B cell (primary cell): ENCODE data around the gene CPA2. TPM values are rescaled to one million over a fixed set of nuclear protein-coding genes. Genes with fewer than 3 reads are reported as not detected.

Source experiments
- ATAC-seq: fragments of 200-7000 bp; cut with Tn5 transposase; one replicate; pipeline ENCODE4 v1.10.0; 2021; ENCODE audit warnings: low read depth, mild to moderate bottlenecking, moderate number of reproducible peaks, moderate library complexity
- CTCF ChIA-PET: fragments of 350-600 bp; sonication (Branson Sonifier 250); formaldehyde crosslinking; loops from one replicate; lab custom pipeline; 2021; ENCODE audit warnings: antibody characterized with exemption, inconsistent platforms; lab: Charles Lee
- POLR2A ChIA-PET: fragments of 350-600 bp; sonication (Branson Sonifier 250); formaldehyde crosslinking; loops from one replicate; lab custom pipeline; 2021; ENCODE audit warnings: antibody characterized with exemption; lab: Charles Lee
- DNase-seq: peaks from one replicate; pipeline ENCODE4 v3.0.0; 2013
- H2AFZ ChIP-seq: 2 replicates; pipeline ENCODE4 v1.6.1; 2012; ENCODE audit warnings: mild to moderate bottlenecking, low read depth, low read length; ENCODE audit not compliant: insufficient read depth, poor library complexity, severe bottlenecking
- H3K27ac ChIP-seq, 2 donors: 1 replicate in 1 of 2; 2 replicates in 1 of 2; pipeline ENCODE4 v1.5.1; 2012 to 2013; ENCODE audit warnings: low read length in 2 of 2, mild to moderate bottlenecking in 2 of 2, moderate library complexity in 1 of 2
- H3K27me3 ChIP-seq, 4 experiments: fragments of 200-600 bp in 1 of 4; sonication (generic) in 1 of 4; replicated peaks in 1 of 4; 1 replicate in 2 of 4; 2 replicates in 2 of 4; pipeline versions ENCODE4 v1.6.1 to v1.7.0; 2013 to 2016; ENCODE audit warnings: low read length in 3 of 4, mild to moderate bottlenecking in 2 of 4, mixed read lengths in 1 of 4, moderate library complexity in 1 of 4; ENCODE audit not compliant: insufficient read depth in 4 of 4, control insufficient read depth in 3 of 4; ENCODE audit errors: control extremely low read depth in 1 of 4
- H3K36me3 ChIP-seq, 2 experiments: replicated peaks in 1 of 2; 1 replicate in 1 of 2; 2 replicates in 1 of 2; pipeline versions ENCODE4 v1.6.1 to v1.7.1; 2013; ENCODE audit warnings: low read length in 1 of 2; ENCODE audit not compliant: insufficient read depth in 2 of 2, control insufficient read depth in 1 of 2; ENCODE audit errors: control extremely low read depth in 1 of 2, extremely low read depth in 1 of 2
- H3K4me1 ChIP-seq, 2 donors: fragments of 200-600 bp in 1 of 2; sonication (generic) in 1 of 2; 1 replicate in 1 of 2; 2 replicates in 1 of 2; pipeline versions ENCODE4 v1.5.1 to v1.6.1; 2013 to 2017; ENCODE audit warnings: low read length in 2 of 2; ENCODE audit not compliant: control insufficient read depth in 2 of 2, insufficient read depth in 2 of 2
- H3K4me2 ChIP-seq: replicated peaks from 2 replicates; pipeline ENCODE3; 2012; ENCODE audit warnings: mild to moderate bottlenecking, low read depth, low read length; ENCODE audit not compliant: poor library complexity, severe bottlenecking
- H3K4me3 ChIP-seq, 5 experiments: fragments of 200-600 bp in 1 of 5; sonication (generic) in 1 of 5; 1 replicate in 3 of 5; 2 replicates in 2 of 5; pipeline versions ENCODE4 v1.5.1 to v1.7.0; 2011 to 2016; ENCODE audit warnings: low read length in 4 of 5, mild to moderate bottlenecking in 4 of 5, low read depth in 2 of 5, control low read depth in 1 of 5, moderate library complexity in 1 of 5; ENCODE audit not compliant: insufficient read depth in 1 of 5; ENCODE audit errors: control extremely low read depth in 1 of 5, extremely low read depth in 1 of 5
- H3K79me2 ChIP-seq: fragments of 200-600 bp; sonication (generic); one replicate; pipeline ENCODE4 v1.6.0; 2016; ENCODE audit warnings: low read length; ENCODE audit not compliant: control insufficient read depth, insufficient read depth
- H3K9ac ChIP-seq: fragments of 200-600 bp; sonication (generic); 2 replicates; pipeline ENCODE4 v1.6.1; 2017; ENCODE audit warnings: mild to moderate bottlenecking, low read length, moderate library complexity
- H3K9me3 ChIP-seq, 3 donors: one replicate each; pipeline versions ENCODE4 v1.6.1 to v1.7.1; 2013; ENCODE audit warnings: low read length in 2 of 3; ENCODE audit not compliant: control insufficient read depth in 2 of 3, insufficient read depth in 1 of 3; ENCODE audit errors: control extremely low read depth in 1 of 3
- H4K20me1 ChIP-seq: 2 replicates; pipeline ENCODE4 v1.6.0; 2012; ENCODE audit warnings: mild to moderate bottlenecking, low read length; ENCODE audit not compliant: insufficient read depth, control insufficient read depth, poor library complexity, severe bottlenecking
- H3K27ac Mint-ChIP-seq: one replicate; pipeline ENCODE4 v1.8.0; 2021; ENCODE audit warnings: mixed read lengths
- H3K27me3 Mint-ChIP-seq: one replicate; pipeline ENCODE4 v1.8.0; 2021; ENCODE audit warnings: mixed read lengths
- H3K4me1 Mint-ChIP-seq: one replicate; pipeline ENCODE4 v1.8.0; 2021; ENCODE audit warnings: mixed read lengths
- H3K4me3 Mint-ChIP-seq: one replicate; pipeline ENCODE4 v1.8.0; 2021; ENCODE audit warnings: mixed read lengths
- H3K9me3 Mint-ChIP-seq: one replicate; pipeline ENCODE4 v1.8.0; 2022; ENCODE audit warnings: mixed read lengths; ENCODE audit not compliant: insufficient read depth
- CTCF ChIP-seq: fragments of 200-600 bp; IDR thresholded peaks from one replicate; pipeline ENCODE4 v1.8.0; 2022; ENCODE audit warnings: antibody characterized with exemption, mild to moderate bottlenecking
- EZH2 ChIP-seq: IDR thresholded peaks from 2 replicates; pipeline ENCODE4 v1.6.1; 2012; ENCODE audit warnings: borderline replicate concordance, low read depth, mild to moderate bottlenecking, moderate library complexity, low read length; ENCODE audit not compliant: insufficient read depth, poor library complexity, severe bottlenecking
- WGBS: methylation state at CpG from one replicate; pipeline ENCODE4 v1.1.5; 2013; ENCODE audit warnings: missing lambda C conversion rate; ENCODE audit not compliant: insufficient coverage; 5-methylcytosine and 5-hydroxymethylcytosine counted together
- intact Hi-C: fragments of 100-400 bp; cut with micrococcal nuclease; formaldehyde crosslinking; loops from one replicate; pipeline ENCODE4 v1.10.0; 2022
- polyA plus RNA-seq: library from polyadenylated mRNA; depleted of rRNA; stranded (reverse); fragments of >200 nt; gene quantifications from 2 replicates; pipeline ENCODE4 v1.2.3, GENCODE V29; 2012
- total RNA-seq, 2 donors: library from RNA; stranded (reverse); fragments of 120-200 nt in 1 of 2; gene quantifications; 1 replicate in 1 of 2; 2 replicates in 1 of 2; pipeline versions ENCODE4 v1.2.3 to v1.2.4, GENCODE V29; 2013 to 2022

CPA2 gene
- total and polyA plus RNA-seq, 2 donors (not counting 1 experiment from before 2014, with no cell fraction given), result not detected

- Histone ChIP-seq H3K27ac (no peak overlapping the region), H3K4me2 (no peak overlapping the region), H3K27me3 (peaks cover 0 to 4% (median 0%) of the 10 kb centered on the region in 4 experiments), H3K4me1 (no peaks in the 10 kb centered on the region), H3K36me3 (no peaks in the 10 kb centered on the region), H4K20me1 (no peaks in the 10 kb centered on the region), H3K9me3 (no peaks in the 10 kb centered on the region), H3K4me3 (no peak overlapping the region), H3K9ac (no peak overlapping the region), H2AFZ (no peak overlapping the region), H3K79me2 (no peaks in the 10 kb centered on the region)
- no peak for TF ChIP-seq CTCF
- no peak for TF ChIP-seq EZH2
- no peaks in the 10 kb centered on the region for H3K9me3 Mint-ChIP-seq
- ChIA-PET CTCF (no interaction called here), POLR2A (no interaction called here)
- H3K27ac Mint-ChIP-seq, result no peak overlapping the region
- H3K4me1 Mint-ChIP-seq, result no peaks in the 10 kb centered on the region
- no peak for ATAC-seq
- WGBS, result no CpG with 5 or more reads among the region's 2 CpGs
- intact Hi-C loops, result no loop called here
- peaks cover 20% of the 10 kb centered on the region for H3K27me3 Mint-ChIP-seq
- DNase-seq, result no peak
- no peak overlapping the region for H3K4me3 Mint-ChIP-seq
Observed at GRCh38 chr7:130303127-130303526, 36.5 kb downstream of the CPA2 start.

- ChIA-PET POLR2A (no interaction called here), CTCF (no interaction called here)
- no peaks in the 10 kb centered on the region for H3K36me3 ChIP-seq
- no peak for ATAC-seq
- no peak overlapping the region for H3K4me3 Mint-ChIP-seq
- 0% methylated on average over 1 of the region's 5 CpGs for WGBS
- no peaks in the 10 kb centered on the region for H3K4me1 Mint-ChIP-seq
- peaks cover 0 to 4% (median 0%) of the 10 kb centered on the region in 4 experiments for H3K27me3 ChIP-seq
- H3K4me1 ChIP-seq, result no peaks in the 10 kb centered on the region
- peaks cover 20% of the 10 kb centered on the region for H3K27me3 Mint-ChIP-seq
- no peaks in the 10 kb centered on the region for H3K9me3 ChIP-seq
- DNase-seq, result no peak
- H3K27ac Mint-ChIP-seq, result no peak overlapping the region
- H3K9ac ChIP-seq, result no peak overlapping the region
- TF ChIP-seq EZH2 (no peak), CTCF (no peak)
- H3K27ac ChIP-seq, result no peak overlapping the region
- no peaks in the 10 kb centered on the region for H3K9me3 Mint-ChIP-seq
- intact Hi-C loops, result no loop called here
- no peak overlapping the region for H2AFZ ChIP-seq
- no peaks in the 10 kb centered on the region for H4K20me1 ChIP-seq
- H3K4me2 ChIP-seq, result no peak overlapping the region
- H3K79me2 ChIP-seq, result no peaks in the 10 kb centered on the region
- H3K4me3 ChIP-seq, result no peak overlapping the region
Observed at GRCh38 chr7:130303551-130303950, 36.9 kb downstream of the CPA2 start.
